Spinal cord (tissue), 10 donors: ENCODE measurements around the gene SCAF4. TPM values are rescaled to one million over a fixed set of nuclear protein-coding genes. Genes with fewer than 3 reads are reported as not detected.
"Not testable (repeated sequence)": the region's sequence is repeated elsewhere in the genome, so short reads cannot be mapped to it uniquely, and the experiment has no call there.

Source experiments
- DNase-seq, 6 donors: peaks; one replicate each; pipeline versions ENCODE4 v3.0.0 to v3.0.0-alpha.2; 2013 to 2015; ENCODE audit warnings: low spot score in 6 of 6, low read depth in 4 of 6
- H3K27ac ChIP-seq: one replicate; pipeline ENCODE4 v1.5.1; 2013; ENCODE audit warnings: low read depth, low read length, control low read depth
- H3K27me3 ChIP-seq: one replicate; pipeline ENCODE4 v1.6.1; 2013; ENCODE audit warnings: low read length; ENCODE audit not compliant: control insufficient read depth, insufficient read depth
- H3K36me3 ChIP-seq: one replicate; pipeline ENCODE4 v1.6.1; 2013; ENCODE audit warnings: low read length; ENCODE audit not compliant: control insufficient read depth, insufficient read depth
- H3K4me1 ChIP-seq: one replicate; pipeline ENCODE4 v1.6.1; 2013; ENCODE audit warnings: low read length; ENCODE audit not compliant: control insufficient read depth, insufficient read depth
- H3K4me3 ChIP-seq: one replicate; pipeline ENCODE4 v1.5.1; 2013; ENCODE audit warnings: low read depth, low read length, control low read depth
- H3K9me3 ChIP-seq: one replicate; pipeline ENCODE4 v1.6.1; 2013; ENCODE audit warnings: low read length; ENCODE audit not compliant: control insufficient read depth, insufficient read depth
- WGBS: methylation state at CpG from one replicate; pipeline ENCODE4 v1.1.5; 2013; ENCODE audit warnings: missing lambda C conversion rate; ENCODE audit not compliant: insufficient coverage; 5-methylcytosine and 5-hydroxymethylcytosine counted together
- polyA plus RNA-seq, 2 donors: library from polyadenylated mRNA; unstranded; fragments of 120-200 nt; gene quantifications; one replicate each; pipeline ENCODE4 v1.2.1, GENCODE V29; 2013; ENCODE audit not compliant: insufficient read length in 2 of 2
- total RNA-seq, 2 donors: library from RNA; depleted of rRNA in 1 of 2; stranded (reverse); fragments of 120-200 nt in 1 of 2; fragments of >200 nt in 1 of 2; gene quantifications; one replicate each; pipeline versions ENCODE4 v1.2.3 to v1.2.4, GENCODE V29; 2013 to 2014
- donor health status: healthy.

The SCAF4 gene
- total and polyA plus RNA-seq, 4 donors = 10.9 to 30.9 (median 20.8) TPM

GRCh38 chr21:31667132-31667531 lies 64.8 kb downstream of the SCAF4 start:
- H3K27me3 ChIP-seq = no peaks in the 10 kb centered on the region
- no peak overlapping the region for H3K4me3 ChIP-seq
- no peak overlapping the region for H3K27ac ChIP-seq
- H3K4me1 ChIP-seq = peaks cover 10% of the 10 kb centered on the region
- no peaks in the 10 kb centered on the region for H3K9me3 ChIP-seq
- 100% methylated on average over 1 of the region's 5 CpGs for WGBS
- no peak for DNase-seq
- peaks cover 24% of the 10 kb centered on the region for H3K36me3 ChIP-seq

- Histone ChIP-seq H3K4me3 (no peak overlapping the region), H3K9me3 (no peaks in the 10 kb centered on the region), H3K36me3 (peaks cover 19% of the 10 kb centered on the region), H3K4me1 (peaks cover 6% of the 10 kb centered on the region), H3K27me3 (no peaks in the 10 kb centered on the region), H3K27ac (no peak overlapping the region)
- DNase-seq = no peak
- WGBS = no CpG with 5 or more reads among the region's 5 CpGs
Measured at GRCh38 chr21:31666445-31667010, 65.4 kb downstream of the SCAF4 start.

GRCh38 chr21:31665869-31666268 lies 66.0 kb downstream of the SCAF4 start:
- 100% methylated on average over 2 of the region's 4 CpGs for WGBS
- DNase-seq, H3K27me3 ChIP-seq, H3K4me3 ChIP-seq, H3K9me3 ChIP-seq, H3K27ac ChIP-seq: not testable (repeated sequence)
- H3K36me3 ChIP-seq = peaks cover 19% of the 10 kb centered on the region
- H3K4me1 ChIP-seq = peaks cover 11% of the 10 kb centered on the region

- Histone ChIP-seq H3K9me3 (no peaks in the 10 kb centered on the region), H3K4me1 (peaks cover 11% of the 10 kb centered on the region), H3K36me3 (peaks cover 19% of the 10 kb centered on the region), H3K27ac (no peak overlapping the region), H3K27me3 (no peaks in the 10 kb centered on the region), H3K4me3 (no peak overlapping the region)
- WGBS = 44% methylated on average over 5 of the region's 8 CpGs
- DNase-seq = no peak
Measured at GRCh38 chr21:31665397-31665796, 66.5 kb downstream of the SCAF4 start.

GRCh38 chr21:31663584-31664249 lies 68.2 kb downstream of the SCAF4 start:
- Histone ChIP-seq H3K27ac (no peak overlapping the region), H3K36me3 (peaks cover 19% of the 10 kb centered on the region), H3K4me1 (peaks cover 11% of the 10 kb centered on the region), H3K4me3 (no peak overlapping the region), H3K9me3 (no peaks in the 10 kb centered on the region), H3K27me3 (no peaks in the 10 kb centered on the region)
- no peak for DNase-seq
- WGBS = 100% methylated on average over 5 of the region's 7 CpGs

- peaks cover 15% of the 10 kb centered on the region for H3K36me3 ChIP-seq
- peak in 1 of 6 donors; percentile 5 for DNase-seq
- H3K27ac ChIP-seq = peak overlapping the region; percentile 40
- no peaks in the 10 kb centered on the region for H3K27me3 ChIP-seq
- WGBS = 10% methylated on average over 2 of the region's 8 CpGs
- no peaks in the 10 kb centered on the region for H3K9me3 ChIP-seq
- peak overlapping the region; percentile 72 for H3K4me3 ChIP-seq
- peaks cover 11% of the 10 kb centered on the region for H3K4me1 ChIP-seq
Measured at GRCh38 chr21:31660591-31660990, 71.3 kb downstream of the SCAF4 start.

- peaks cover 12% of the 10 kb centered on the region for H3K36me3 ChIP-seq
- DNase-seq = peak in 4 of 6 donors; percentile 19 to 78 (median 38)
- peaks cover 8% of the 10 kb centered on the region for H3K4me1 ChIP-seq
- WGBS = 0% methylated on average over 8 of the region's 12 CpGs
- H3K9me3 ChIP-seq = no peaks in the 10 kb centered on the region
- H3K4me3 ChIP-seq = peak overlapping the region; percentile 72
- peak overlapping the region; percentile 40 for H3K27ac ChIP-seq
- H3K27me3 ChIP-seq = no peaks in the 10 kb centered on the region
Measured at GRCh38 chr21:31660259-31660565, 71.7 kb downstream of the SCAF4 start.

GRCh38 chr21:31659536-31660258 lies 72.2 kb downstream of the SCAF4 start, which contains the start of gene SOD1:
Gene SOD1 (plus strand): TSS chr21:31659693. CDS start chr21:31659770, 77 bp downstream.
- DNase-seq = peak; percentile 85 to 98 (median 92)
- peak within 1 kb of the TSS; percentile 78 for H3K27ac ChIP-seq
- H3K9me3 ChIP-seq = no peaks in the 10 kb centered on the region
- H3K36me3 ChIP-seq = peaks cover 11% of the 10 kb centered on the region
- peak within 1 kb of the TSS; percentile 72 for H3K4me3 ChIP-seq
- H3K27me3 ChIP-seq = no peaks in the 10 kb centered on the region
- under 1% methylated on average over 87 of the region's 87 CpGs for WGBS
- H3K4me1 ChIP-seq = peaks cover 8% of the 10 kb centered on the region

- H3K36me3 ChIP-seq = peaks cover 10% of the 10 kb centered on the region
- H3K4me1 ChIP-seq = peaks cover 8% of the 10 kb centered on the region
- DNase-seq = no peak
- H3K9me3 ChIP-seq = no peaks in the 10 kb centered on the region
- H3K4me3 ChIP-seq = peak overlapping the region; percentile 62
- WGBS = 1% methylated on average over 18 of the region's 18 CpGs
- peak overlapping the region; percentile 52 for H3K27ac ChIP-seq
- no peaks in the 10 kb centered on the region for H3K27me3 ChIP-seq
Measured at GRCh38 chr21:31659286-31659535, 72.7 kb downstream of the SCAF4 start.

GRCh38 chr21:31658053-31658452 lies 73.9 kb downstream of the SCAF4 start:
- Histone ChIP-seq H3K4me1 (peaks cover 6% of the 10 kb centered on the region), H3K4me3 (no peak overlapping the region), H3K9me3 (no peaks in the 10 kb centered on the region), H3K27me3 (no peaks in the 10 kb centered on the region), H3K36me3 (peaks cover 6% of the 10 kb centered on the region), H3K27ac (no peak overlapping the region)
- WGBS = 80% methylated on average over 6 of the region's 9 CpGs
- DNase-seq = no peak
